ENCODE measurements around the gene SLC44A5.
"Not testable (repeated sequence)": the region's sequence is repeated elsewhere in the genome, so short reads cannot be mapped to it uniquely, and the experiment has no call there.

SLC44A5 gene

GRCh38 chr1:75520862-75521475 lies 89.9 kb downstream of the SLC44A5 start:
- no peak for DNase-seq

GRCh38 chr1:75519651-75520427 lies 91.1 kb downstream of the SLC44A5 start:
- no peak for DNase-seq

- DNase-seq = no peak
Measured at GRCh38 chr1:75518686-75519085, 92.2 kb downstream of the SLC44A5 start.

GRCh38 chr1:75514270-75514669 lies 96.6 kb downstream of the SLC44A5 start:
- DNase-seq = no peak

GRCh38 chr1:75506976-75507375 lies 103.9 kb downstream of the SLC44A5 start:
- no peak for DNase-seq

GRCh38 chr1:75503221-75503974 lies 107.5 kb downstream of the SLC44A5 start:
- DNase-seq = no peak

- no peak for DNase-seq
Measured at GRCh38 chr1:75502776-75503175, 108.1 kb downstream of the SLC44A5 start.

- no peak for DNase-seq
Measured at GRCh38 chr1:75501577-75502295, 109.2 kb downstream of the SLC44A5 start.

GRCh38 chr1:75492011-75492410 lies 118.9 kb downstream of the SLC44A5 start:
- no peak for DNase-seq

- DNase-seq = no peak
Measured at GRCh38 chr1:75487399-75487798, 123.5 kb downstream of the SLC44A5 start.

- DNase-seq = no peak
Measured at GRCh38 chr1:75484789-75485188, 126.1 kb downstream of the SLC44A5 start.

- DNase-seq = no peak
Measured at GRCh38 chr1:75482951-75483350, 128.0 kb downstream of the SLC44A5 start.

- not testable (repeated sequence) for DNase-seq
Measured at GRCh38 chr1:75476486-75476885, 134.4 kb downstream of the SLC44A5 start.

- no peak for DNase-seq
Measured at GRCh38 chr1:75475696-75476095, 135.2 kb downstream of the SLC44A5 start.

- no peak for DNase-seq
Measured at GRCh38 chr1:75472971-75473603, 137.8 kb downstream of the SLC44A5 start.

- no peak for DNase-seq
Measured at GRCh38 chr1:75472089-75472970, 138.6 kb downstream of the SLC44A5 start.

- no peak for DNase-seq
Measured at GRCh38 chr1:75471252-75471651, 139.7 kb downstream of the SLC44A5 start.

GRCh38 chr1:75470448-75470847 lies 140.5 kb downstream of the SLC44A5 start:
- no peak for DNase-seq

- no peak for DNase-seq
Measured at GRCh38 chr1:75469586-75470173, 141.2 kb downstream of the SLC44A5 start.

GRCh38 chr1:75461808-75462325 lies 149.0 kb downstream of the SLC44A5 start:
- no peak for DNase-seq

GRCh38 chr1:75449998-75450397 lies 160.9 kb downstream of the SLC44A5 start:
- no peak for DNase-seq
